GM19025 (cell line): ENCODE results near the gene CDH23.

Experiments
- ATAC-seq: cut with Tn5 transposase; IDR thresholded peaks from one replicate; pipeline ENCODE4 v1.9.1; 2021; ENCODE audit warnings: mild to moderate bottlenecking, low read depth, moderate library complexity; ENCODE audit not compliant: unreplicated experiment

The CDH23 gene

GRCh38 chr10:71611131-71611530 is 214.4 kb downstream of the CDH23 start:
- no peak for ATAC-seq

- ATAC-seq: no peak
Observed at GRCh38 chr10:71611709-71612422, 215.1 kb downstream of the CDH23 start.

- ATAC-seq: no peak
Observed at GRCh38 chr10:71613261-71613777, 216.6 kb downstream of the CDH23 start.

GRCh38 chr10:71613877-71614276 is 217.2 kb downstream of the CDH23 start:
- no peak for ATAC-seq

GRCh38 chr10:71614946-71615345 is 218.2 kb downstream of the CDH23 start:
- no peak for ATAC-seq

- ATAC-seq: no peak
Observed at GRCh38 chr10:71615538-71616329, 219.0 kb downstream of the CDH23 start.

- no peak for ATAC-seq
Observed at GRCh38 chr10:71616817-71617654, 220.3 kb downstream of the CDH23 start.

- no peak for ATAC-seq
Observed at GRCh38 chr10:71618176-71618575, 221.5 kb downstream of the CDH23 start.

- no peak for ATAC-seq
Observed at GRCh38 chr10:71618598-71618997, 221.9 kb downstream of the CDH23 start.

GRCh38 chr10:71620642-71621041 is 223.9 kb downstream of the CDH23 start:
- ATAC-seq: no peak

- no peak for ATAC-seq
Observed at GRCh38 chr10:71621231-71622153, 224.8 kb downstream of the CDH23 start.

GRCh38 chr10:71622154-71622526 is 225.4 kb downstream of the CDH23 start:
- no peak for ATAC-seq

GRCh38 chr10:71622616-71623015 is 225.9 kb downstream of the CDH23 start:
- no peak for ATAC-seq

- ATAC-seq: no peak
Observed at GRCh38 chr10:71623098-71623985, 226.6 kb downstream of the CDH23 start.

GRCh38 chr10:71623986-71624291 is 227.2 kb downstream of the CDH23 start:
- no peak for ATAC-seq

- ATAC-seq: no peak
Observed at GRCh38 chr10:71625445-71626175, 228.9 kb downstream of the CDH23 start.

- no peak for ATAC-seq
Observed at GRCh38 chr10:71627230-71627939, 230.7 kb downstream of the CDH23 start.

GRCh38 chr10:71627956-71628355 is 231.2 kb downstream of the CDH23 start:
- ATAC-seq: no peak
